WI38 (cell line): ENCODE data around the gene NLRP13.

Experiments
- H3K4me3 ChIP-seq: 2 replicates; pipeline ENCODE4 v1.5.1; 2011; ENCODE audit warnings: low read depth, mild to moderate bottlenecking, control low read depth, low read length
- CTCF ChIP-seq: IDR thresholded peaks from 2 replicates; pipeline ENCODE4 v1.5.1; 2012; ENCODE audit warnings: low read depth, mild to moderate bottlenecking, control low read depth, low read length

Gene NLRP13

DNA sequence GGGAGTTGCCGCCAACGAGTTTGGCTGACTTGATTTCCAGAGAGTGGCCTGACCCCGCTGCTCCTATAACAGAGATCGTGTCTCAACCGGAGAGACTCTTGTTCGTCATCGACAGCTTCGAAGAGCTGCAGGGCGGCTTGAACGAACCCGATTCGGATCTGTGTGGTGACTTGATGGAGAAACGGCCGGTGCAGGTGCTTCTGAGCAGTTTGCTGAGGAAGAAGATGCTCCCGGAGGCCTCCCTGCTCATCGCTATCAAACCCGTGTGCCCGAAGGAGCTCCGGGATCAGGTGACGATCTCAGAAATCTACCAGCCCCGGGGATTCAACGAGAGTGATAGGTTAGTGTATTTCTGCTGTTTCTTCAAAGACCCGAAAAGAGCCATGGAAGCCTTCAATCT lies 74.2 kb downstream of the NLRP13 start:
- no peak for TF ChIP-seq CTCF
- no peak overlapping the region for H3K4me3 ChIP-seq

GRCh38 chr19:55857149-55857548 lies 75.0 kb downstream of the NLRP13 start:
- TF ChIP-seq CTCF = no peak
- no peak overlapping the region for H3K4me3 ChIP-seq

DNA sequence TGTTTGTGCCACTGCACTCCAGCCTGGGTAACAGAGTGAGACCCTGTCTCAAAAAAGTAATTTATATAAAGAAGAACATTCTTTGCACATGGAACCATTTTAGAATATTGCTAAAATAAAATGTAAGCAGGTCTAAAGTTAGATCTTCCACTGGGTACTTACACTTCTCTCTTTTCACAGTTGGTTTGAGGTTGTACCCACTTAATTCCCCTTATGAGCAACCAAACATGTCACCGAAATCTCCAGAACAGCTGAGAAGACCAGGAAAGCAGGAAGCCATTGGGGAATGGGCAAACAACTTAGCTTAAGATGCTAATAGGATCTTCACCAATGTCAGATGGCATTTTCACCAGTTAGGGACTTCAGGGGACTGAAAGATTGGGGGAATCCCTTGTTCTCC lies 77.0 kb downstream of the NLRP13 start:
- no peak overlapping the region for H3K4me3 ChIP-seq
- no peak for TF ChIP-seq CTCF
